PFSK-1 (cell line): ENCODE measurements around the gene FZD1.

Source experiments
- FOXP2 ChIP-seq: optimal IDR thresholded peaks from 2 replicates; pipeline ENCODE3; 2011; ENCODE audit warnings: borderline replicate concordance, control low read depth, inconsistent platforms; ENCODE audit not compliant: insufficient read depth; ENCODE audit errors: extremely low read length, extremely low read depth
- POLR2AphosphoS5 ChIP-seq: IDR thresholded peaks from 2 replicates; pipeline ENCODE4 v1.6.1; 2012; ENCODE audit warnings: low read depth, mild to moderate bottlenecking, control low read depth, low read length, moderate library complexity
- REST ChIP-seq, 2 experiments: IDR thresholded peaks; 2 replicates each; pipeline versions ENCODE4 v1.6.1 to v1.8.0; 2011 to 2012; ENCODE audit warnings: low read depth in 2 of 2, low read length in 2 of 2, control low read depth in 1 of 2, inconsistent platforms in 1 of 2, mild to moderate bottlenecking in 1 of 2, moderate library complexity in 1 of 2; ENCODE audit not compliant: insufficient read depth in 1 of 2
- SIN3A ChIP-seq: IDR thresholded peaks from 2 replicates; pipeline ENCODE4 v1.6.1; 2012; ENCODE audit warnings: mild to moderate bottlenecking, low read length, moderate library complexity, borderline replicate concordance; ENCODE audit not compliant: insufficient read depth
- TAF1 ChIP-seq: IDR thresholded peaks from 2 replicates; pipeline ENCODE4 v1.6.1; 2012; ENCODE audit warnings: low read length, control low read depth, borderline replicate concordance; ENCODE audit not compliant: insufficient read depth

Gene FZD1

GRCh38 chr7:91242097-91242844 lies 22.0 kb upstream of the FZD1 start:
- TF ChIP-seq TAF1, result no peak

- TF ChIP-seq REST (IDR thresholded peaks at IDR 0.05; ENCODE audit: insufficient read depth in 1 of 2, low read depth in 2 of 2, low read length in 2 of 2) (no peak), FOXP2 (no peak), POLR2AphosphoS5 (no peak), TAF1 (no peak), SIN3A (no peak)
Observed at GRCh38 chr7:91243591-91244301, 20.5 kb upstream of the FZD1 start.

- TF ChIP-seq TAF1 (no peak), REST (IDR thresholded peaks at IDR 0.05; ENCODE audit: insufficient read depth in 1 of 2, low read depth in 2 of 2, low read length in 2 of 2) (no peak), FOXP2 (no peak), POLR2AphosphoS5 (no peak), SIN3A (no peak)
Observed at GRCh38 chr7:91247500-91247899, 16.7 kb upstream of the FZD1 start.

GRCh38 chr7:91248996-91249395 lies 15.2 kb upstream of the FZD1 start:
- no peak for TF ChIP-seq TAF1
- no peak for TF ChIP-seq POLR2AphosphoS5
- no peak for TF ChIP-seq FOXP2
- no peak for TF ChIP-seq SIN3A
- no peak for TF ChIP-seq REST (IDR thresholded peaks at IDR 0.05; ENCODE audit: insufficient read depth in 1 of 2, low read depth in 2 of 2, low read length in 2 of 2)

- TF ChIP-seq TAF1 (no peak), SIN3A (no peak), POLR2AphosphoS5 (no peak), FOXP2 (no peak), REST (IDR thresholded peaks at IDR 0.05; ENCODE audit: insufficient read depth in 1 of 2, low read depth in 2 of 2, low read length in 2 of 2) (no peak)
Observed at GRCh38 chr7:91249506-91250233, 14.6 kb upstream of the FZD1 start.
